Ecto neural progenitor cell (in vitro differentiated cells): Measurements from ENCODE around the gene PRR20D.
"Not testable (repeated sequence)": the region's sequence is repeated elsewhere in the genome, so short reads cannot be mapped to it uniquely, and the experiment has no call there.

ENCODE experiments used
- DNase-seq: peaks from one replicate; pipeline ENCODE4 v3.0.0-alpha.2; 2018; ENCODE audit warnings: low spot score

Gene PRR20D

DNA sequence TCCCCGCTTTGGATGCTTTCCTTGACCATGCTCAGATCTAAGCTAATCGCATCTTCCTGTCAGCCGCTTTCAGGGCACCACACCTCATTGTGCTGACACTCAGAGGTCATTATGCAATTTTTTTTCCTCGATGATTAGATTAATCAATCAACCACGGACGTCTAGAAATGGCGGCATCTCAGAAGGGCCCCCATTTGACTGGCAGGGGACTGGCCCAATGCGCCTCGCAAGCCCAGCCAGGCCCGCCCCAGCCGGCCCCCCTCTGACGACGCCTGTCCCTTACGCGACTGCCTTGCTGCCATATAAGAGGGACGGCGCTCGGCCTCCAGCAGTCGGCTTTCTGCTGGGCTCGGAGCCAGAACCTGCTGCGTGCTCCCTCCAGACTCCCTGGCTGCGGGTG is at the start of gene PRR20D:
PRR20D (plus strand) TSS at position 301 of the 400 bp plus-strand sequence. CDS start 387 bp downstream, outside the sequence.
- DNase-seq, result not testable (repeated sequence)

DNA sequence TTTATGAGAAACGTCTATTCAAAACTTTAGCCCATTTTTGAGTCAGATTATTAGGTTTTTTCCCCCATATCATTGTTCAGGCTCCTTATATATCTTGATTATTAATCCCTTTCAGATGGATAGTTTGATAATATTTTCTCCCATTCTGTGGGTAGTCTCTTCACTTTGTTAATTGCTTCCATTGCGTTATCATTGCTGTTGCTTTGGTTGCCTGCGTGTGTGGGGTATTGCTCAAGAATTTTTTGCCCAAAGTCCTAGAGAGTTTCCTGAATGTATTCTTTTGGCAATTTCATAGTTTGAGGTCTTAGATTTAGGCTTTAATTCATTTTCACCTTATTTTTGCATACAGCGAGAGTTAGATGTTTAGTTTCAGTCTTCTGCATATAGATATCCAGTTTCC is 45.5 kb upstream of the PRR20D start:
- DNase-seq, result no peak

DNA sequence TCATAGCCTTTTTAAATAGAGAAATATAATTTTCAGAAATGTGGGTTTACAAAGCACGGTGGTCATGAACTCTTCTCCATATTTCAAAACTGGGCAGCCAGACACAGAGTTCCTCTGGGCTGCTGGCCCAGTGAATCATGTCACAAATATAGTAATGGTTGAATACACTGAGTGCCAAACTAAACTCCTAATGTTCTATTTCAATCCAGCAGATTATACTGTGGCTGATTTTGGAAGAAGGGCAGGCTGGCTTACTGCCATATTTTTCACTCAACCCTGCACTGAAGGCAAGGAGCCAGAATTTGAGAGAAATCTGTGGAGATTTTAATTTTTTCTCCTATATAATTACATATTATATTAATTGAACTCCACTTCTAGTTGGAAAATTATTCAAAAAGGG is 36.8 kb upstream of the PRR20D start:
- DNase-seq, result no peak

DNA sequence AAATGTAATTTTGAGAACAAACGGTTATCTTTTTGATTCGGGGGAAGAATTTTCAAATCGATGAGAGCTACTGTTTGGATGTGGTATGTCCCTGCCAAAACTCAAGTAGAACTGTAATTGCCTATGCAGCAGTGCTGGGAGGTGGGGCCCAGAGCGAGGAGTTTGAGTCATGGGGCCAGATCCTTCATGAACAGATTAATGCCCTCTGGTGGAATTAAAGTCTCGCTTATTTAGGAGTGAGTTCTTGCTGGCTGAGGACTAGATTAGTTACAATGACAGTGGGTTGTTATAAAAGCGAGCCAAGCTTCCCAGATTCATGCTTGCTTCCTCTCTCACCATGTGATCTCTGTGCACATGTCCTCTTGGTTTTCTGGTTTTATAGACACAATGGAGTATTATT is 31.5 kb upstream of the PRR20D start:
- no peak for DNase-seq

DNA sequence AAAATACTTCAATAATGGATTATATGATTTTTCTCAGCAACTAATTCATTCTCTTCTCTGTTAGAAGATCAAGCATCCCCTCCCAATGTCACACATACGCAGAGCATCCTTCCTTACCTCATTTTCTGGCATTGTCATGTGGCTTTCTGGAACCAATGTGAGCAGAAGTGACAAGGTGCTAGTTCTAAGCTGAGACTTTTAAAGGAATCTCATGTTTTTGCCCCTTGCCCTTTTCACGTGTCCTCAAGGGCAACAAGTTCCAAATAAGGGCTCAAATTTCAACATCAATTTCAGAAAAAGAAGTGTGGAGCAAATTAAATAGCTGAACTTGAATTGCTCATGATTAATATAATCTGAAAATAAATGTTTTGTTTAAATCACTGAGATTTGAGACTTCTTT is 24.3 kb upstream of the PRR20D start:
- DNase-seq, result no peak

DNA sequence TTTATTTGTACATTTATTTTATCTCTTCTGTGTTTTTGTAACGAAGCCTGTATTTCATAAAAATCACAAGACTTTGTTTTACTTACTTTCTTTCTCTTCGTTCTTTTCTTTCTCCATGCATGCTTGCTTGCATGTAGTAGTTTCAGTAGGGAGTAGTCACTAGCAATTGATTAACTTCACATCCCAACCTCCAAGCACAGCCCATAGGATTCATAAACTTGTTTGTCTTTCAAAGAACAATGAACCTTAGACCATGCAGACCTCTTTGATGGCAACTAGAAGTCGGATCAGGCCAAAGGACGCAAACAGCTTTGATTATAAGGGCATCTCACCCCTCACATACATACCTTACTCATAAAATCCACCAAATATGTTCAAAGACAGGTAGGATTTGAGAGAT is 22.8 kb upstream of the PRR20D start:
- DNase-seq, result no peak

DNA sequence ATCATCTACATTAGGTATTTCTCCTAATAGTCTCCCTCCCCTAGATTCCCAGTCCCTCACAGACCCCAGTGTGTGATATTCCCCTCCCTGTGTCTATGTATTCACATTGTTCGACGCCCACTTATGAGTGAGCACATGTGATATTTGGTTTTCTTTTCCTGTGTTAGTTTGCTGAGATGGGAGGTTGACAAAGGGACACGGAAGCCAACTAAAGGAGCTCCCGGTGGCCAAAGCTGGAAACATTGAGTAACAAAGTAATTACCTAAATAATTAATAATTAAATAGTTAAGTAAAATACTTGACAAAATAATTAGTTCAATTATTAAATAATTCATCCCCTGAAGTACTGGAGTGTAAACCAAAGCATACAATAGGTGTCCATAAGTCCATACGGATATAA is 21.4 kb upstream of the PRR20D start:
- no peak for DNase-seq

DNA sequence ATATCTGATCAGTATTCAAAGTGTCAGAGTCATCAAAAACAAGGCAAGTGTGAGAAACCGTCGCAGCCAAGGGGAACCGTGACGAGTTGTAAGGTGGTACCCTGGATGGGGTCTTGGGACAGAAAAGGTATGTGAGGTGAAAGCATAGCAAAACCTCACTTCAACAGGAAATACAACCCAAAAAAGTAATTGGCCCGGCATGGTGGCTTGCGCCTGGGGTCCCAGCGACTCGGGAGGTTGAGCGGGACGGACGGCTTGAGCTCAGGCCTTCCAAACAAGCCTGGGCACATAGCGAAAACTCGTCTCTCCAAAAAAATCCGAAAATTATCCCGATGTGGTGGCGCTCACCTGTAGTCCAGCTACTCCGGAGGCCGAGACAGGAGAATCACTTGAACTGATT is 20.7 kb upstream of the PRR20D start:
- DNase-seq, result not testable (repeated sequence)

DNA sequence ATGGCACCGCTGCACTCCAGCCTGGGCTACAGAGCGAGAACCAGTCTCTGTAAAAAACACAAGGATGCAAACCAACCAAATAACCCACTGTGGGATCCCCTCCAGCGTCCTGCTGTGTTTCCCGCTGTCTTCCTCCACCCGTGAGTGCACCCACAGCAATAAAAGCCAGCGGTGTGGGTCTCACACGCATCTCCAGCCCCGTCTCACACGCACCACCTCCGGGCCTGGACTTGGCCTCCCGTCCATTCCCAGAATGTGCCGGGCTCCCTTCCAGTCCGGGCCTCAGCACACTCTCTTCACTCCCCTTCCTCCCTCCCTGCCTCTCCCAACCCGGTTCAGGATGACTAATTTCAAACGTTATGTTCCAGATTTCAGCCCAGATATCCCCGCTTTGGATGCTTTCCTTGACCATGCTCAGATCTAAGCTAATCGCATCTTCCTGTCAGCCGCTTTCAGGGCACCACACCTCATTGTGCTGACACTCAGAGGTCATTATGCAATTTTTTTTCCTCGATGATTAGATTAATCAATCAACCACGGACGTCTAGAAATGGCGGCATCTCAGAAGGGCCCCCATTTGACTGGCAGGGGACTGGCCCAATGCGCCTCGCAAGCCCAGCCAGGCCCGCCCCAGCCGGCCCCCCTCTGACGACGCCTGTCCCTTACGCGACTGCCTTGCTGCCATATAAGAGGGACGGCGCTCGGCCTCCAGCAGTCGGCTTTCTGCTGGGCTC is 20.0 kb upstream of the PRR20D start, which contains the start of gene PRR20A:
PRR20A (plus strand) TSS at position 684 of the 734 bp plus-strand sequence. CDS start 387 bp downstream, outside the sequence.
- DNase-seq, result not testable (repeated sequence)

DNA sequence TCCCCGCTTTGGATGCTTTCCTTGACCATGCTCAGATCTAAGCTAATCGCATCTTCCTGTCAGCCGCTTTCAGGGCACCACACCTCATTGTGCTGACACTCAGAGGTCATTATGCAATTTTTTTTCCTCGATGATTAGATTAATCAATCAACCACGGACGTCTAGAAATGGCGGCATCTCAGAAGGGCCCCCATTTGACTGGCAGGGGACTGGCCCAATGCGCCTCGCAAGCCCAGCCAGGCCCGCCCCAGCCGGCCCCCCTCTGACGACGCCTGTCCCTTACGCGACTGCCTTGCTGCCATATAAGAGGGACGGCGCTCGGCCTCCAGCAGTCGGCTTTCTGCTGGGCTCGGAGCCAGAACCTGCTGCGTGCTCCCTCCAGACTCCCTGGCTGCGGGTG is 13.2 kb upstream of the PRR20D start, which contains the start of gene PRR20B:
PRR20B (plus strand) TSS at position 301 of the 400 bp plus-strand sequence. CDS start 387 bp downstream, outside the sequence.
- DNase-seq, result not testable (repeated sequence)

DNA sequence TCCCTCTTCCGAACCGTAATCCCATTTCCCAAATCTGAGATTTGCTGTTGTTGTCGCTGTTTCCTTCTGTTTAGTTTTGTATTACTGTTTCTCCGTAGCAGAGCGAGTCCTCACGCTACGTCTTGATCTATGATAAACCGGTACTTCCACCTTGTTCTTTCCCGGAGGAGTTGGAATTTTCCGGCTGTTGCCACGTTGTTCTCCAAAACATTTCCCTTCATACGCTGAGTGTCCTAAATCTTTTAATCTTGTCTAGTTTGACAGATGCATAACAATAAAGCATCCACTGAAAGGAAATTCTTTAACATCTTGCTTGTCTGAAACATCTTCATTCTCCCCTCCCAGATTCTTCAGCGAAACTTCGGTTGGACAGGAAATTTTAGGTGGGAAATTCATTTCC is 12.3 kb upstream of the PRR20D start:
- not testable (repeated sequence) for DNase-seq

DNA sequence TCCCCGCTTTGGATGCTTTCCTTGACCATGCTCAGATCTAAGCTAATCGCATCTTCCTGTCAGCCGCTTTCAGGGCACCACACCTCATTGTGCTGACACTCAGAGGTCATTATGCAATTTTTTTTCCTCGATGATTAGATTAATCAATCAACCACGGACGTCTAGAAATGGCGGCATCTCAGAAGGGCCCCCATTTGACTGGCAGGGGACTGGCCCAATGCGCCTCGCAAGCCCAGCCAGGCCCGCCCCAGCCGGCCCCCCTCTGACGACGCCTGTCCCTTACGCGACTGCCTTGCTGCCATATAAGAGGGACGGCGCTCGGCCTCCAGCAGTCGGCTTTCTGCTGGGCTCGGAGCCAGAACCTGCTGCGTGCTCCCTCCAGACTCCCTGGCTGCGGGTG is 6.7 kb upstream of the PRR20D start, which contains the start of gene PRR20C:
PRR20C (plus strand) TSS at position 301 of the 400 bp plus-strand sequence. CDS start 387 bp downstream, outside the sequence.
- not testable (repeated sequence) for DNase-seq

DNA sequence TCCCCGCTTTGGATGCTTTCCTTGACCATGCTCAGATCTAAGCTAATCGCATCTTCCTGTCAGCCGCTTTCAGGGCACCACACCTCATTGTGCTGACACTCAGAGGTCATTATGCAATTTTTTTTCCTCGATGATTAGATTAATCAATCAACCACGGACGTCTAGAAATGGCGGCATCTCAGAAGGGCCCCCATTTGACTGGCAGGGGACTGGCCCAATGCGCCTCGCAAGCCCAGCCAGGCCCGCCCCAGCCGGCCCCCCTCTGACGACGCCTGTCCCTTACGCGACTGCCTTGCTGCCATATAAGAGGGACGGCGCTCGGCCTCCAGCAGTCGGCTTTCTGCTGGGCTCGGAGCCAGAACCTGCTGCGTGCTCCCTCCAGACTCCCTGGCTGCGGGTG is 6.5 kb downstream of the PRR20D start, which contains the start of gene PRR20E:
PRR20E (plus strand) TSS at position 301 of the 400 bp plus-strand sequence. CDS start 387 bp downstream, outside the sequence.
- not testable (repeated sequence) for DNase-seq

DNA sequence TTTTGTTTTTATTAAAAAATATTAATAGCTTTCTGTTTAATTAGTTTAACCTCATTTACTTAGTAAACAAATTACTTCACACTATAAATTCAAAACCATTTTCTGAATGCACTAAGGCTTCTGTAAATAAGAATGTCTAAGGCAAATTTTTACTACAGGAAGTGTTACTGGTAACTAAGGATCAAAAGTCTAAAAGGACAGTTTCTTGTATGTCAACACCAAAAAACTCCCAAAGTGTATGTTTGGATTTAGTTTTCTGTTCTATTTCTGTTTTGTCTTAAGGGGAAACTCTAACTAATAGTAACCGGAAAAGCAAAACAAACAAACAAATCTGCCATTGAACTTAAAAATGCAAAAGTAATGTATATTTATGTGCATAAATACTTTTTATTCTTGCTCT is 31.2 kb downstream of the PRR20D start:
- no peak for DNase-seq

DNA sequence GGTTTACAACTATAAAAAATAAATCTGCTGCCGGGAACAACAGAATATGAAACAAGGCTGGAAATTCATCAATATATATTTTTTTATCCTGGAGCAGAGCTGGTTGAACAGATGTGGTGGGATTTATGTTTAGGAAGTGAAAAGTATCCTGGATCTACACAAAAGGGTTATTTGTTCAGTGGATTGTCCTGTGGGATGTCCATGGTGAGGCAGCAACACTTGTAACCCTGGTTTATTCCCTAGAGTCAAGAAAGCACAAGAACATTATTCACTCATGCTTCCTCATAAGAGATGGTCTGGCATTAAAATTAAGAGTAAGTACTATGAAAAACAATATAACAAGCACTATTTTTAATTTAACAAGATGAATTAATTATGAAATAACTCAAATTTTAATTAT is 52.6 kb downstream of the PRR20D start:
- DNase-seq, result no peak
